HAP-1 (cell line): ENCODE data around the gene CKAP4.

Source experiments
- DNase-seq, 2 experiments: peaks; one replicate each; pipeline ENCODE4 v3.0.0-alpha.2; 2016 to 2020; ENCODE audit warnings: low spot score in 2 of 2
- H3K27me3 ChIP-seq: fragments of 250-450 bp; sonication (Bioruptor Pico); 2 replicates; pipeline ENCODE4 v1.5.1; 2020; ENCODE audit warnings: low read depth, mild to moderate bottlenecking, moderate library complexity
- H3K36me3 ChIP-seq: fragments of 250-450 bp; sonication (Bioruptor Pico); replicated peaks from 2 replicates; pipeline ENCODE4 v1.5.1; 2020; ENCODE audit warnings: mild to moderate bottlenecking
- H3K4me1 ChIP-seq: fragments of 250-450 bp; sonication (Bioruptor Pico); 2 replicates; pipeline ENCODE4 v1.5.1; 2020; ENCODE audit warnings: mild to moderate bottlenecking
- H3K4me3 ChIP-seq: fragments of 250-450 bp; sonication (Bioruptor Pico); 2 replicates; pipeline ENCODE4 v1.5.1; 2020; ENCODE audit warnings: mild to moderate bottlenecking, moderate library complexity
- H3K9me3 ChIP-seq: fragments of 250-450 bp; sonication (Bioruptor Pico); 2 replicates; pipeline ENCODE4 v1.5.1; 2020; ENCODE audit warnings: mild to moderate bottlenecking, moderate library complexity
- in situ Hi-C: fragments of 300-500 bp; cut with MboI; formaldehyde crosslinking; loops from 3 replicates; pipeline ENCODE4 v1.14.3; 2020; ENCODE audit warnings: low sequenced_read_pairs, inconsistent platforms, mixed read lengths

CKAP4 gene

GRCh38 chr12:106193394-106194215 is 54.2 kb downstream of the CKAP4 start:
- in situ Hi-C loops, result no loop called here
- Histone ChIP-seq H3K4me3 (no peak overlapping the region), H3K4me1 (no peaks in the 10 kb centered on the region), H3K9me3 (no peaks in the 10 kb centered on the region), H3K36me3 (no peaks in the 10 kb centered on the region), H3K27me3 (no peaks in the 10 kb centered on the region)
- no peak for DNase-seq

GRCh38 chr12:106192659-106193393 is 55.0 kb downstream of the CKAP4 start:
- in situ Hi-C loops, result no loop called here
- Histone ChIP-seq H3K4me1 (no peaks in the 10 kb centered on the region), H3K27me3 (no peaks in the 10 kb centered on the region), H3K9me3 (no peaks in the 10 kb centered on the region), H3K4me3 (no peak overlapping the region), H3K36me3 (no peaks in the 10 kb centered on the region)
- no peak for DNase-seq

DNA sequence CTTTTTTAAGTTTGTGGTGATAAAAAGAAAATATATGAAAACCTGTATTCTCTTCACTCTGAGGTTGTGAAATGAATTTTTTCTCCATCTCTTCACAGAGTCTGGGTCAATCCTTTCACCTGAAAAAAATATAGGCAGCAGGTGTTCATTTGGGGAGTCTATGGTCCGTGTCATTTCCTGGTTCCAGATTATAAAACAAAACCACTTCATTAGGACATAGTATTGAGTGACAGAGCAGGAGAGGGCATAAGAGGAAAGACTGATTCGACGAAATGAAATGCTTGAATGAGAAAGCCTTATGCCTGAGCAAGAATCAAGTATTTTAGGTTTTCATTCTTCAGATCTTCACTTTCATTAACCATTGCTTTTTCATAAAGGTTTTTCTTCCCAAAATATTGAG is 57.2 kb downstream of the CKAP4 start:
- in situ Hi-C loops, result no loop called here
- Histone ChIP-seq H3K4me1 (no peaks in the 10 kb centered on the region), H3K9me3 (no peaks in the 10 kb centered on the region), H3K4me3 (no peak overlapping the region), H3K27me3 (no peaks in the 10 kb centered on the region), H3K36me3 (no peaks in the 10 kb centered on the region)
- DNase-seq, result no peak

GRCh38 chr12:106189341-106189740 is 58.5 kb downstream of the CKAP4 start:
- no peak for DNase-seq
- H3K9me3 ChIP-seq, result no peaks in the 10 kb centered on the region
- in situ Hi-C loops, result no loop called here

GRCh38 chr12:106188256-106188655 is 59.6 kb downstream of the CKAP4 start:
- Histone ChIP-seq H3K4me3 (no peak overlapping the region), H3K27me3 (no peaks in the 10 kb centered on the region), H3K9me3 (no peaks in the 10 kb centered on the region), H3K4me1 (no peaks in the 10 kb centered on the region), H3K36me3 (no peaks in the 10 kb centered on the region)
- DNase-seq, result no peak
- in situ Hi-C loops, result no loop called here

More at GRCh38 chr12:106189341-106189740, 58.5 kb downstream of the CKAP4 start:
- Histone ChIP-seq H3K36me3 (no peaks in the 10 kb centered on the region), H3K4me3 (no peak overlapping the region), H3K27me3 (no peaks in the 10 kb centered on the region), H3K4me1 (no peaks in the 10 kb centered on the region)
